T-helper 1 cell treated with Interleukin-12 subunit alpha and Interleukin-12 subunit beta and Interleukin-4 antibody, amounts not matched to agents 30 μg/mL and 1 μg/mL, for 36 hours (primary cell): Measurements from ENCODE around the gene ZNF77.
"Not testable (repeated sequence)": the region's sequence is repeated elsewhere in the genome, so short reads cannot be mapped to it uniquely, and the experiment has no call there.

ENCODE experiments used
- H3K27ac Mint-ChIP-seq: one replicate; pipeline ENCODE4 v1.8.0; 2021; ENCODE audit warnings: mild to moderate bottlenecking, mixed read lengths
- H3K27me3 Mint-ChIP-seq: one replicate; pipeline ENCODE4 v1.8.0; 2021; ENCODE audit warnings: low read depth, mixed read lengths
- H3K36me3 Mint-ChIP-seq: one replicate; pipeline ENCODE4 v1.8.0; 2021; ENCODE audit warnings: low read depth, mixed read lengths
- H3K4me1 Mint-ChIP-seq: one replicate; pipeline ENCODE4 v1.8.0; 2021; ENCODE audit warnings: low read depth, mixed read lengths
- H3K4me3 Mint-ChIP-seq: one replicate; pipeline ENCODE4 v1.8.0; 2021; ENCODE audit warnings: mild to moderate bottlenecking, moderate library complexity, mixed read lengths
- H3K9me3 Mint-ChIP-seq: one replicate; pipeline ENCODE4 v1.8.0; 2021; ENCODE audit warnings: mixed read lengths

The ZNF77 gene

DNA sequence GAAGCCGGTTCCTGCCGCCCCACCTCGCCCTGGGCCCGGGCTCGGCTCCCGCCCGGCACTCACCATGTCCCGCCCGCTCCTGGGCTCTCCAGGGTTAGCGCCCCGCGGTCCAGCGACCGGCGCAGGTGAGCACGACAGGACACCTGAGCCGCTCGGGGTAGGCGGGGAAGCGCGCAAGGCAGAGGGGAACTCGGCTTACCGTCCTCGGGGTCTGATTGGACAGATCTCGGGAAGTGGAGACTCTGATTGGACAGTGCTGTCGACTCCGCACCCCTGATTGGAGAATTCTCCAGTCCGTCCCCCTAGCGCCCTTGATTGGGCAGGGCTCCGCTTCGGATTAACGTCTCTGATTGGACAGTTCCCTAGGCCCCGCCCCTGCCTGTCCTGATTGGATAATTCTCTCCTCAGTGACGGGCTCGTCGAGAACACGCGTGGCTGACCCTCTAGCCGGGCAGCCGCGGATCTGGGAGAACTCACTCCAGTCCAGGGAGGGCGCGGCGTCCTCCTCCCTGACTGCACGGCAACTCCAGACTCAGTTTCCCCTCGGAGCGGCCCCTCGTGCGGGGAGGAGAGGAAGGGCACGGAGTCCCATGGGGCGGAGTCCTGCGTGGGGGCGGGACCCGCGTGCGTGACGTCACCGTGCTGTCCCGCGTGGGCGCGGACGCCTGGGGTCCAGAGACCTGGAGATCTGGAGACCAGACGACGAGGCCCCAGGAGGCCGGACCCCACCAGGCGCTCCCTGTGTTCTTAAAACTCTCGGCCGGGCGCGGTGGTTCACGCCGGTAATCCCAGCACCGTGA lies at the start of gene ZNF77:
TSS of gene ZNF77 (minus strand) at position 197 of the 800 bp plus-strand sequence. CDS start at position 66, 131 bp downstream.
- peak within 1 kb of the TSS; percentile 96 for H3K27ac Mint-ChIP-seq
- no peaks in the 10 kb centered on the region for H3K27me3 Mint-ChIP-seq
- H3K9me3 Mint-ChIP-seq = peaks cover 6% of the 10 kb centered on the region
- peak within 1 kb of the TSS; percentile 93 for H3K4me3 Mint-ChIP-seq
- H3K36me3 Mint-ChIP-seq = peaks cover 13% of the 10 kb centered on the region
- H3K4me1 Mint-ChIP-seq = peaks cover 27% of the 10 kb centered on the region

DNA sequence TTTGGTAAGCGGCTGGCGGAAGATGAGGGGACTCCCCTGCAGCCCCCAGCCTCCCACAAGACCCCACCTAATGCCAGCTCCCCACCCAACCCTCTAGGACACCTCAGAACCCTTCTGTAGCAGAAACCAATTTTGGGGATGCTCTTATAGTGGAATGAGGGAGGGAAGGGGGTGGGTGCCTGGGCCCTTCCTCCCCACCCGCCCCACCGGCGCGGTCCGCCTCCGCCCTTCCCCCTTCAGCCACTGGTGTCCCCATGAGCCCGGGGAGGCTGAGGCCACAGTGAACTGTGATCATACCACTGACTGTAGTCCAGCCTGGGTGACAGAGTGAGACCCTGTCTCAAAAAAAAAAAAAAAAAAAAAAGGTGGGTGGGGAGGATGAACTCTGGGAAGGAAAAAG lies 48.8 kb upstream of the ZNF77 start:
- no peaks in the 10 kb centered on the region for H3K9me3 Mint-ChIP-seq
- no peaks in the 10 kb centered on the region for H3K4me1 Mint-ChIP-seq
- H3K27me3 Mint-ChIP-seq = no peaks in the 10 kb centered on the region
- H3K4me3 Mint-ChIP-seq = no peak overlapping the region
- H3K36me3 Mint-ChIP-seq = no peaks in the 10 kb centered on the region
- no peak overlapping the region for H3K27ac Mint-ChIP-seq

DNA sequence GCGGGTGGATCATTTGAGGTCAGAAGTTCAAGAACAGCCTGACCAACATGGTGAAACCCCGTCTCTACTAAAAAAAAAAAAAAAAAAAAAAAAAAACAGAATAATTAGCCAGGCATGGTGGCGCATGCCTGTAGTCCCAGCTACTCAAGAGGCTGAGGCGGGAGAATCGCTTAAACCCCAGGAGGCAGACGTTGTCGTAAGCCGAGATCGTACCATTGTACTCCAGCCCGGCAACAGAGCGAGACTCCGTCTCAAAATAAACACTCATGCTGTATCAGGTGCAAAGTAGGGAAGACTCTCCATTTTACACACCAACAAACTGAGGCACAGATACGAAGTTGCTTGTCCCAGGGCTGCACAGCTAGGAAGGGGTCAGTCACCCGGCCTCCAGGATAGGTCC lies 48.2 kb upstream of the ZNF77 start:
- Mint-ChIP-seq H3K9me3 (no peaks in the 10 kb centered on the region), H3K36me3 (no peaks in the 10 kb centered on the region), H3K27ac (no peak overlapping the region), H3K4me1 (no peaks in the 10 kb centered on the region), H3K27me3 (no peaks in the 10 kb centered on the region), H3K4me3 (no peak overlapping the region)

DNA sequence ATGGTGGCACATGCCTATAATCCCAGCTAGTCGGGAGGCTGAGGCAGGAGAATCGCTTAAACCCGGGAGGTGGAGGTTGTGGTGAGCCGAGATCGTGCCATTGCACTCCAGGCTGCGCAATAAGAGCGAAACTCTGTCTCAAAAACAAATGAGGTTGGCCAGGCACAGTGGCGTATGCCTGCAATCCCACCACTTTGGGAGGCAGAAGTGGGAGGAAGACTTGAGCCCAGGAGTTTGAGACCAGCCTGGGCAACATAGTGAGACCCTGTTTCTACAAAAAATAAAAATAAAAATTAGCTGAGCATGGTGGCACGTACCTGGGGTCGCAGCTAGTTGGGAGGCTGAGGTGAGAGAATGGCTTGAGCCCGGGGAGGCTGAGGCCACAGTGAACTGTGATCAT lies 47.6 kb upstream of the ZNF77 start:
- not testable (repeated sequence) for H3K27ac Mint-ChIP-seq, H3K4me3 Mint-ChIP-seq, H3K4me1 Mint-ChIP-seq, H3K9me3 Mint-ChIP-seq, H3K36me3 Mint-ChIP-seq, H3K27me3 Mint-ChIP-seq

DNA sequence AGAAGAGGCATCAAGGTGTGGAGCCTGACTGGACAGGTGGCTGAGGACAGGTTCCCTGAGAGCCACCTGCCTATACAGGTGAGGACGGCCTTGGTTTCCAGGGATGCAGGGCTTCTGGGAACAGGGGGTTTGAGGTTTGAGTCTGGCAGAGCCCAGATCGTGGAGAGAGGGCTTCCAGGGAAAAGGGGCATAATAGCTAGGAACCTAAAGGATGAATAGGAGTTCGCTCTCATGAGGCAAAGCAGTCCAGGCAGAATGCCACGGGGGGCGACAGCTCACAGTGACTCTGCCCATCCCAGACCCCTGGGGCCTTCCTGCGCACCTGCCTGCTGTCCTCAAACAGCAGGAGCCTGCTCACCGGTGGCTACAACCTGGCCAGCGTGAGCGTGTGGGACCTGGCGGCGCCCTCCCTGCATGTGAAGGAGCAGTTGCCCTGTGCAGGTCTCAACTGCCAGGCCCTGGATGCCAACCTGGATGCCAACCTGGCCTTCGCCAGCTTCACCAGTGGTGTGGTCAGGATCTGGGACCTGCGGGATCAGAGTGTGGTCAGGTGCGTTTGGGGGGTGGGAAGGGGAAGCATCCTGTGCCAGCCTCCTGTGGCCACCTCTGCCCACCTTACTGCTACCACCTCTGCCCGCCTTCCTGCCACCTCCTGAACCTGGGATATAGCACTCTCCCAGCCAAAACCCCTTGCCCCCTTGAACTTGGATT lies 44.6 kb upstream of the ZNF77 start:
- no peak overlapping the region for H3K4me3 Mint-ChIP-seq
- H3K36me3 Mint-ChIP-seq = no peaks in the 10 kb centered on the region
- no peaks in the 10 kb centered on the region for H3K4me1 Mint-ChIP-seq
- H3K27me3 Mint-ChIP-seq = peaks cover 6% of the 10 kb centered on the region
- no peak overlapping the region for H3K27ac Mint-ChIP-seq
- no peaks in the 10 kb centered on the region for H3K9me3 Mint-ChIP-seq

DNA sequence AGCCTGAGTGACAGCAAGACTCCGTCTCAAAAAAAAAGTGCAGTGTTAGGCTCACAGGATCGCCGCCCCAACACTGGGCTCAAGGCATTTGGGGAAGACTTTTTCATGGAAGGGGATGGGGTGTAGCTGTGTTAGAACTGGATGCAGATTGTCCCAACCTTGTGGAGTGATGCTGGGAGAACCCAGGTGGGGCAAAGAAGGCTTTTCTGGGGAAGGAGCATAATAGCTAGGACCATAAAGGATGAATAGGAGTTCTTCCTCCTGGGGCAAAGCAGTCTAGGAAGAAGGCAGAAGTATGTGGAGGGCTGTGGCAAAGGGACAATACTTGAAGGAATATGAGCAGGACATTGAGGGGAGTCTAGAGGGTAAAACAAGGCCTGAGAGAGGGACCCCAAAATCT lies 43.8 kb upstream of the ZNF77 start:
- no peak overlapping the region for H3K4me3 Mint-ChIP-seq
- H3K9me3 Mint-ChIP-seq = no peaks in the 10 kb centered on the region
- H3K27ac Mint-ChIP-seq = no peak overlapping the region
- no peaks in the 10 kb centered on the region for H3K4me1 Mint-ChIP-seq
- H3K36me3 Mint-ChIP-seq = no peaks in the 10 kb centered on the region
- peaks cover 9% of the 10 kb centered on the region for H3K27me3 Mint-ChIP-seq

DNA sequence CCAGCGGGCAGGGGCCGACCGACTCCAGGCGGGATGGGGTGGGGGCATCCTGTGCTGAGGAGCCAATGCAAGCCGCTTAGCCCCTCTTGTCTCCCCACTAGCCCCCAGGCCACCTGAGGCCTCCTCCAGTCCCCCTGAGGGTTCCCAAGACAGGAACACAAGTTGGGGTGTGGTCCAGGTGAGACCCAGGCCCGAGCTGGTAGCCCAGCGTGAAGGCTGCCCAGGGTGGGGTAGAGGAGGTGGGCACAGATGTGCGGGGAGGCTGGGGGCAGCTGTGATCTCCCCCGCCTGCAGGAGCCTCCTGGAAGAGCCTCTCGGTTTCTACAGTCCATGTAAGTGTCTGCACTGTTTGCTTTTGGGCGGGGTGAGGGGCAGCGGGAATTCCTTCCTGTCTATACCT lies 43.0 kb upstream of the ZNF77 start:
- no peaks in the 10 kb centered on the region for H3K36me3 Mint-ChIP-seq
- no peaks in the 10 kb centered on the region for H3K9me3 Mint-ChIP-seq
- H3K4me1 Mint-ChIP-seq = no peaks in the 10 kb centered on the region
- no peak overlapping the region for H3K27ac Mint-ChIP-seq
- no peak overlapping the region for H3K4me3 Mint-ChIP-seq
- peaks cover 16% of the 10 kb centered on the region for H3K27me3 Mint-ChIP-seq

DNA sequence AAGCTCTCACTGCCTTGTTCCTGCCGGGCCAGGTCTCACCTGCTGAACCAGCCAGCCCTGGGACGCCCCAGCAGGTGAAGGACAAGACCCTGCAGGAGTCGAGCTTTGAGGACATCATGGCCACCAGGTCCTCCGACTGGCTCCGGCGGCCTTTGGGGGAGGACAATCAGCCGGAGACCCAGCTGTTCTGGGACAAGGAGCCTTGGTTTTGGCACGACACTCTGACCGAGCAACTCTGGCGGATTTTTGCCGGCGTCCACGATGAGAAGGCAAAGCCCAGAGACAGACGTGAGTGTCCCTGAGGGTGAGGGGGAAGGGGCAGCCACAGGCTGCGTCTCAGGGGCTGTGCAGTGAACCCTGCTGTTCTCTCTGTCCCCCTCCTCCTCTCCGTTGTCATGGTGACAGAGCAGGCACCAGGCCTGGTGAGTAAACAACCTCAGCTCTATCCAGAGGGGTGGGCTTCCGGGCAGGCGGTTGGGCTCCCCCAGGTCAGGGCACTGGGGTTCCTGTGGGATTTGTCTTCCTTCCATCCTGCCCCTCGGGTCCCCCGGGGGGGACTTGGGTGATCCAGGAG lies 42.3 kb upstream of the ZNF77 start:
- no peak overlapping the region for H3K27ac Mint-ChIP-seq
- peaks cover 16% of the 10 kb centered on the region for H3K27me3 Mint-ChIP-seq
- no peaks in the 10 kb centered on the region for H3K4me1 Mint-ChIP-seq
- H3K36me3 Mint-ChIP-seq = no peaks in the 10 kb centered on the region
- no peak overlapping the region for H3K4me3 Mint-ChIP-seq
- H3K9me3 Mint-ChIP-seq = no peaks in the 10 kb centered on the region

DNA sequence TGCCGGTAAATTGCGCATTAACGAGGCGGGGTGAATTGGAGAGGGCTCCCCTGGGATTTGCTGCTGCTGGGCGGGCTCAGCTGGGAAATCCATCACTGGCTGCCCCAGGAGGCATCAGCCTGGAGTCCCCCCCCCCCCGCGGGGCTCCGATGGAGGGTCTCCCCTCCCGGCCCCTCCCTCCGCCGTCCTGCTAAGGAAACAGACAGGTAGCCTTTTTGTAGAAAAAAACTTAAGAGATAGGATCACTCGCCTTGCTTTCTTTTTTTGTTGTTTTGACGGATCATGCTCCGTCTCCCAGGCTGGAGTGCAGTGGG lies 39.4 kb upstream of the ZNF77 start:
- peaks cover 21% of the 10 kb centered on the region for H3K27me3 Mint-ChIP-seq
- no peaks in the 10 kb centered on the region for H3K4me1 Mint-ChIP-seq

DNA sequence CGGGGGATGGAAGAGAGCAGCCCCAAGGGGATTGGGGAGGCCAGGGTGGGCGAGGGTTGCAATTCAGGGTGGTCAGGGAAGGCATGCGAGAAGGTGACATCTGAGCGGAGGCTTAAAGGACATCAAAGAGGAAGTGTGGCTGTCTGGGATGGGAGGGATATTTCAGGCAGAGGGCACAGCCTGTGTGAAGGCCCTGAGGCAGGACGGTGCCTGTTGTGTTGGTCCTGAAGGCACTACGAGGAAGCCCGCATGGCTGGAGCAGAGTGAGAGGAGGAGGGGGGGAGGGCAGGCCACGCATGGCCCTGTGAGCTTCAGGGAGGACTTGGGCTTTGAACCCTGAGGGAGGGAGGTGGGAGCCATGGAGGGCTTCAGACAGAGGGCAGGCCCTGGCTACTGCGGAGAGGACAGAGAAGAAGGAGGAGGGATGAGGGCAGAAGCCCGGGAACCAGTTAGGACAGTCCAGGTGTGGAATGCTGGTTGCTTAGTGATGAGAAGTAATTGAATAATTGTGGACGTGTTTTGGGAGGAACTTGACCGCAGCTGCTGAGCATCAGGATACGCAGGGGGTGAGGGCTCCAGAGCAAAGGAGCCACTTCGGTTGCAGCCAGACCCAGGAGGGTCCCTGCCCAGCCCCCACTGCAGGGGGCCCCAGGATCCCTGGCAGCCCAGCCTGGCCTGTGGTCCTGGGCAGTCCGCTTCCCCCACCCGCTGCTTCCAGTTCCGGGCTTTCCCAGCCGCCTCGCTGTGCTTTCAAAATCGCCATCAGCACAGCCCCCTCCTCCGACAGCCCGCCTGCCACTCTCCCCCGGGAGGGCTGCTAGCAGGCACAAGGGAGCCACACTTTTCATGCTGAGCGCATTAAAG lies 38.8 kb upstream of the ZNF77 start:
- Mint-ChIP-seq H3K27ac (no peak overlapping the region), H3K36me3 (no peaks in the 10 kb centered on the region), H3K27me3 (peaks cover 21% of the 10 kb centered on the region), H3K4me3 (no peak overlapping the region), H3K9me3 (no peaks in the 10 kb centered on the region), H3K4me1 (no peaks in the 10 kb centered on the region)

More for the DNA sequence above, 39.4 kb upstream of the ZNF77 start:
- Mint-ChIP-seq H3K27ac (no peak overlapping the region), H3K36me3 (no peaks in the 10 kb centered on the region), H3K4me3 (no peak overlapping the region), H3K9me3 (no peaks in the 10 kb centered on the region)

DNA sequence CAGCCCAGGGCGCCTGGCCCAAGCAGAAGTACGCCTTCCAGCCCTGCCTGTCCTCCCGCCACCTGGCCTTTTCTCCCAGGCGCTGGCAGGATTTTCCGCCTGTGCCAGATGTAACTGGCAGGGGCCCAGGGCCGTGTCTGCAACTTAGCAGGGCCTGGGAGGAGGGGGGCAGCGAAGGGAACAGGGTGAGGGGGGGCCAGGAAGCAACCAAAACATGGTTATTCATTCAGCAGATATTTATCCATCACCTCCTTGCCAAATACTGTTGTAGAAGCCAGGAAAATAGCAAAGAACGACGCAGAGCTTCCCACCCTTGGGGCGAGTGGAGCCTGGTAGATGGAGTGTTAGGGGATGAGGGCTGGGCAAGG lies 38.2 kb upstream of the ZNF77 start:
- H3K9me3 Mint-ChIP-seq = no peaks in the 10 kb centered on the region

DNA sequence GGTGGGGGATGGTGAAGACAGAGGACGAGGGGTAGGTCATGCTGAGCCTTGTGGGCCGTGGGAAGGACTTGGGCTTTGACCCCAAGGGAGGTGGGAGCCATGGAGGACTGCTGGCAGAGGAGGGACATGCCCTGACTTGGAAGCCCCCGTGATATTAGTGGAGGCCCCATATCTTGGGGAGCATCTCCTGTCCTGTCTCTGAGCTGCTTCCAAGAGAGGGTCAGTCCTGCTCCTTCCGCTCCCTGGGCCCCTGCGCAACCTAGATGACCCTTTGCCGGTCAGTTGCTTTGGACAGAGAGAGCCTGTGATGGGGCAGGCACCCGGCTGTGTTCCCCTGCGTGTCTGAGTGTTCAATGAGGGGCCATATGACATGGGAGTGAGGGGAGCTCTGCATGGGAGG lies 37.8 kb upstream of the ZNF77 start:
- Mint-ChIP-seq H3K27ac (no peak overlapping the region), H3K27me3 (peaks cover 21% of the 10 kb centered on the region), H3K36me3 (no peaks in the 10 kb centered on the region), H3K4me1 (no peaks in the 10 kb centered on the region), H3K4me3 (no peak overlapping the region), H3K9me3 (no peaks in the 10 kb centered on the region)

More for the DNA sequence above, 38.2 kb upstream of the ZNF77 start:
- Mint-ChIP-seq H3K36me3 (no peaks in the 10 kb centered on the region), H3K4me3 (no peak overlapping the region), H3K4me1 (no peaks in the 10 kb centered on the region), H3K27ac (no peak overlapping the region), H3K27me3 (peaks cover 21% of the 10 kb centered on the region)

DNA sequence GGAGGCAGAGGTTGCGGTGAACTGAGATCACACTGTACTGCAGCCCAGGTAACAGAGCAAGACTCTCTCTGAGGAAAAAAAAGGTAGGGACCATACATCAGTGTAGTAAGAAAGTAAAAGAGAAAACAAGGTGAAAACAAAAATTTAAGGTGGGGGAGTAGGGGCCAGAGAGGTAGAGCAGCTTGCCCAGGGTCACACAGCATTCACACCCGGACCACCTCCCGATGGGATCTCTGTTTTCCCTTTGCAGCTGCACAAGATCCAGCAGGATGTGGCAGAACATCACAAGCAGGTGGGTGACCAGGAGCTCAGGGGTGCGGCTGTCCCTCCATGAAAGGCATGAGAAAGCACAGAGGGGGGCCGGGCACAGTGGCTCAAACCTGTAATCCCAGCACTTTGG lies 37.1 kb upstream of the ZNF77 start:
- no peaks in the 10 kb centered on the region for H3K9me3 Mint-ChIP-seq
- H3K36me3 Mint-ChIP-seq = no peaks in the 10 kb centered on the region
- no peak overlapping the region for H3K27ac Mint-ChIP-seq
- no peak overlapping the region for H3K4me3 Mint-ChIP-seq
- H3K4me1 Mint-ChIP-seq = peaks cover 2% of the 10 kb centered on the region
- peaks cover 21% of the 10 kb centered on the region for H3K27me3 Mint-ChIP-seq

DNA sequence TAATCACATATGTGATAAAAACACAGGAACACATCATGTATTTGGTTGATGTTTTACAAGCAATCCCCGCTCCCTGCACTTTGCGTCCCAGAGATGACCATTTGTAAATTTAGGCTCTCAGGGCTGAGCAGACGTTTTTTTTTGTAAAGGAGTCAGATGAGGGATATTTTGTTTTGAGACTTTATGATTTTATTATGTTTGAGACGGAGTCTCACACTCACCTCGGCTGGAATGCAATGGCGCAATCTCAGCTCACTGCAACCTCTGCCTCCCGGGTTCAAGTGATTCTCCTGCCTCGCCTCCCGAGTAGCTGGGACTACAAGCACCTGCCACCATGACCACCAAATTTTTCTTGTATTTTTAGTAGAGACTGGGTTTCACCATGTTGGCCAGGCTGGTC lies 34.0 kb upstream of the ZNF77 start:
- no peaks in the 10 kb centered on the region for H3K36me3 Mint-ChIP-seq
- no peak overlapping the region for H3K27ac Mint-ChIP-seq
- peaks cover 11% of the 10 kb centered on the region for H3K4me1 Mint-ChIP-seq
- H3K4me3 Mint-ChIP-seq = no peak overlapping the region
- no peaks in the 10 kb centered on the region for H3K9me3 Mint-ChIP-seq
- peaks cover 19% of the 10 kb centered on the region for H3K27me3 Mint-ChIP-seq
